A549 treated with dexamethasone at 1 μM for 4 hours (cell line): ENCODE measurements around the gene CDK5RAP2. TPM values are rescaled to one million over a fixed set of nuclear protein-coding genes. Genes with fewer than 3 reads are reported as not detected.

Experiments used
- total RNA-seq: library from RNA; stranded (reverse); fragments of 200-300 nt; extraction: Qiagen RNA extraction; gene quantifications from 5 replicates; pipeline ENCODE4 v1.2.3, GENCODE V29; 2022

CDK5RAP2 gene
- 24.0 to 31.4 TPM (median 29.3 TPM) in 5 replicates for total RNA-seq

DNA sequence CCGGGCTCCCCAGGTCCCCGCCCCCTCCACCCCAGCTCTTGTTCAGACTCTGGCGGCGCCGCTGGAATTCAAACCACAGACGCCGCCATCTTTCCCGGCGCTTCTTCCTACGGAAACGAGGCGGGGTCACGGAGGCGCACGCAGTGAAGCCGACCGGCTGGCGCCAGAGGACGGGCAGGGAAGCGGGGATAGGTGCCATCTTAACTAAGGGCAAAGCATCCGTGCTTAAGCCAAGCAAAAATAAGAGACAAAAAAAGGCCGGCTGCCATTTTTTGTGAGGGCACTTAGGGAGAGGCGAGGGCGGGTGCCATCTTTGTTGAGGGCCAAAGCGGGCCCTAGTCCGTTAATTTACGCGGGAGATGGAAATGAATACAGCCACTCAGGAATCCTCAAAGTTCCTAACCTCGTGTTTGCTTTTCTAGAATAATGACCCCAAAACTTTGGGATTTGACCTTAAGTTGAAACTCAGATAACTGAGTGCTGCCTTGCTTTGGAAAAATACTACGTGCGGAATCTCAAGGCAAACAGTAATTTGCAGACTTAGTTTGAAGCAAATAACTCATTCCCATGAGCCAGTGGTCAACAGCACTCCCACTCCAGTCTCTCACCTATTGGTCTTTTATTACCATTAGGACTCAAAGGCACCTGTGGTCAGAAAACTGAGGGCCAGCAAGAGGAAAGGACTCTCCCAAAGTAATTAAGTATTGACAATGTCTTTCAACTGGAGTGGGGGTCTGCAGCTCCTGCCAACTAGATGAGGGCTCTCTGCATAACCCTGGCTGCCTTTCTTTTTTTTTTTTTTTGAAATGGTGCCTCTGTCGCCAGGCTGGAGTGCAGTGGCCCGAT is at the start of gene CDK5RAP2:
Gene CDK5RAP2, minus strand, starts transcription at position 117 of the 846 bp plus-strand sequence. CDS start 189 bp downstream, outside the sequence.

Other genes starting within 250 kb of the CDK5RAP2 start
- gene MEGF9, start 134.3 kb upstream of the CDK5RAP2 start, total RNA-seq, result 17.3 to 24.8 TPM (median 21.1 TPM) in 5 replicates
- 31.7 to 44.5 TPM (median 44.2 TPM) in 5 replicates for gene FBXW2, start 213.2 kb upstream of the CDK5RAP2 start, total RNA-seq